Spinal cord (tissue), 10 donors: ENCODE measurements around the gene XYLT1. TPM values are rescaled to one million over a fixed set of nuclear protein-coding genes. Genes with fewer than 3 reads are reported as not detected.

Experiments
- DNase-seq, 6 donors: peaks; one replicate each; pipeline versions ENCODE4 v3.0.0 to v3.0.0-alpha.2; 2013 to 2015; ENCODE audit warnings: low spot score in 6 of 6, low read depth in 4 of 6
- H3K27ac ChIP-seq: one replicate; pipeline ENCODE4 v1.5.1; 2013; ENCODE audit warnings: low read depth, low read length, control low read depth
- H3K27me3 ChIP-seq: one replicate; pipeline ENCODE4 v1.6.1; 2013; ENCODE audit warnings: low read length; ENCODE audit not compliant: control insufficient read depth, insufficient read depth
- H3K36me3 ChIP-seq: one replicate; pipeline ENCODE4 v1.6.1; 2013; ENCODE audit warnings: low read length; ENCODE audit not compliant: control insufficient read depth, insufficient read depth
- H3K4me1 ChIP-seq: one replicate; pipeline ENCODE4 v1.6.1; 2013; ENCODE audit warnings: low read length; ENCODE audit not compliant: control insufficient read depth, insufficient read depth
- H3K4me3 ChIP-seq: one replicate; pipeline ENCODE4 v1.5.1; 2013; ENCODE audit warnings: low read depth, low read length, control low read depth
- H3K9me3 ChIP-seq: one replicate; pipeline ENCODE4 v1.6.1; 2013; ENCODE audit warnings: low read length; ENCODE audit not compliant: control insufficient read depth, insufficient read depth
- WGBS: methylation state at CpG from one replicate; pipeline ENCODE4 v1.1.5; 2013; ENCODE audit warnings: missing lambda C conversion rate; ENCODE audit not compliant: insufficient coverage; 5-methylcytosine and 5-hydroxymethylcytosine counted together
- polyA plus RNA-seq, 2 donors: library from polyadenylated mRNA; unstranded; fragments of 120-200 nt; gene quantifications; one replicate each; pipeline ENCODE4 v1.2.1, GENCODE V29; 2013; ENCODE audit not compliant: insufficient read length in 2 of 2
- total RNA-seq, 2 donors: library from RNA; depleted of rRNA in 1 of 2; stranded (reverse); fragments of 120-200 nt in 1 of 2; fragments of >200 nt in 1 of 2; gene quantifications; one replicate each; pipeline versions ENCODE4 v1.2.3 to v1.2.4, GENCODE V29; 2013 to 2014
- donor health status: healthy.

XYLT1 gene
- total and polyA plus RNA-seq, 4 donors, result 13.0 to 17.0 (median 15.2) TPM

- Histone ChIP-seq H3K27me3 (no peaks in the 10 kb centered on the region), H3K4me1 (peaks cover 10% of the 10 kb centered on the region), H3K4me3 (no peak overlapping the region), H3K27ac (no peak overlapping the region), H3K36me3 (no peaks in the 10 kb centered on the region), H3K9me3 (no peaks in the 10 kb centered on the region)
- WGBS, result no CpG with 5 or more reads among the region's 14 CpGs
- peak in 2 of 6 donors; percentile 57 to 80 for DNase-seq
Observed at GRCh38 chr16:17382949-17383863, 87.6 kb downstream of the XYLT1 start.

DNA sequence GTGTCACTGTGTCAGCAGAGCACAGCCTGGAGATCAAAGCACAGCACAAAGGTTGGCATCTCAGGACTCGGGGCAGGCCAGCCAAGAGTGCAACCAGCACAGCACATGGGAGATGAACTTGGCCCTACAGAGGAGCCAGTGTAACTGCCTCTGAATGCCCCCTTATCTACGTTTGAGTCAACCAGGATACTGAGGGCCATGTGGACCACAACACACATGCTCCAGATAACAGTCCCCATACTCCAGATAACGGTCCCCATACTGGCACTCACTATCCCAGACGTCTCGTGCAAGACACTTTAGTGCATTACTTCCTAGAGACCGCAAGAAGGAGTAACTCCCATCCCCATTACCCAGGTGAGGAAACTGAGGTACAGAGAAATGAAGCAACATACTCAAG, 88.2 kb downstream of the XYLT1 start:
- no peak for DNase-seq
- Histone ChIP-seq H3K4me1 (peaks cover 9% of the 10 kb centered on the region), H3K9me3 (no peaks in the 10 kb centered on the region), H3K27me3 (no peaks in the 10 kb centered on the region), H3K4me3 (no peak overlapping the region), H3K36me3 (no peaks in the 10 kb centered on the region), H3K27ac (no peak overlapping the region)
- WGBS, result no CpG with 5 or more reads among the region's 6 CpGs

- no peak overlapping the region for H3K4me3 ChIP-seq
- no peaks in the 10 kb centered on the region for H3K27me3 ChIP-seq
- H3K9me3 ChIP-seq, result no peaks in the 10 kb centered on the region
- peaks cover 7% of the 10 kb centered on the region for H3K4me1 ChIP-seq
- no peak for DNase-seq
- H3K27ac ChIP-seq, result no peak overlapping the region
- no CpG with 5 or more reads among the region's 1 CpG for WGBS
- H3K36me3 ChIP-seq, result no peaks in the 10 kb centered on the region
Observed at GRCh38 chr16:17381784-17382183, 89.0 kb downstream of the XYLT1 start.

- no peak for DNase-seq
- H3K4me1 ChIP-seq, result peaks cover 12% of the 10 kb centered on the region
Observed at GRCh38 chr16:17380613-17381012, 90.1 kb downstream of the XYLT1 start.

DNA sequence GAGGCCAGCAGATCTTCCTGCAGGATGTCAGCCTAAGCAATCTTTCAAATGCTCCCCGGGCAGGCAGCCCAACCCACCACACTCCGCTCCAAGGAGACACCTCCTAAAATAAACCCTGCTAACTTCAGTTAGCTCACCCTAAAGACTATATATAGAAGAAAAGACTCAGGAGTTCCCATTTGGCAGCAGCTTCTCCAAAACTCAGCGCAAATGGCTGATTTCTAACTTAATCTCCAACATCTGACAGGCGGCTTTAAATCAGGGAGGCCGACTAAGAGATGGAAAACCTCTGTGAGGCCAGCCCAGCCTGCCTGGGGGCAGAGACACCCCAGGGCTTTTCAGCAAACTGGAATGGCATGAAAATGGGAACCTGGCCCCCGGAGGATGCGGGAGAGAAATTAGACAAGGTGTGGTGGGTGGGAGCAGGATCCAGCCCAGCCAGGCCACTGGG, 91.6 kb downstream of the XYLT1 start:
- no peak overlapping the region for H3K4me3 ChIP-seq
- no peaks in the 10 kb centered on the region for H3K27me3 ChIP-seq
- no peaks in the 10 kb centered on the region for H3K36me3 ChIP-seq
- H3K27ac ChIP-seq, result peak overlapping the region; percentile 43
- 38% methylated on average over 6 of the region's 7 CpGs for WGBS
- peaks cover 15% of the 10 kb centered on the region for H3K4me1 ChIP-seq
- no peaks in the 10 kb centered on the region for H3K9me3 ChIP-seq
- peak in 2 of 6 donors; percentile 57 to 87 for DNase-seq

More at GRCh38 chr16:17380613-17381012, 90.1 kb downstream of the XYLT1 start:
- WGBS, result 86% methylated on average over 1 of the region's 3 CpGs
- Histone ChIP-seq H3K27me3 (no peaks in the 10 kb centered on the region), H3K4me3 (no peak overlapping the region), H3K36me3 (no peaks in the 10 kb centered on the region), H3K27ac (no peak overlapping the region), H3K9me3 (no peaks in the 10 kb centered on the region)

- H3K4me1 ChIP-seq, result peaks cover 15% of the 10 kb centered on the region
- no peaks in the 10 kb centered on the region for H3K36me3 ChIP-seq
- no peaks in the 10 kb centered on the region for H3K9me3 ChIP-seq
- peak in 1 of 6 donors; percentile 64 for DNase-seq
- no peak overlapping the region for H3K4me3 ChIP-seq
- peak overlapping the region; percentile 3 for H3K27ac ChIP-seq
- 55% methylated on average over 2 of the region's 11 CpGs for WGBS
- no peaks in the 10 kb centered on the region for H3K27me3 ChIP-seq
Observed at GRCh38 chr16:17377360-17378324, 93.1 kb downstream of the XYLT1 start.

- WGBS, result 70% methylated on average over 9 of the region's 17 CpGs
- no peak overlapping the region for H3K27ac ChIP-seq
Observed at GRCh38 chr16:17375461-17376304, 95.1 kb downstream of the XYLT1 start.

DNA sequence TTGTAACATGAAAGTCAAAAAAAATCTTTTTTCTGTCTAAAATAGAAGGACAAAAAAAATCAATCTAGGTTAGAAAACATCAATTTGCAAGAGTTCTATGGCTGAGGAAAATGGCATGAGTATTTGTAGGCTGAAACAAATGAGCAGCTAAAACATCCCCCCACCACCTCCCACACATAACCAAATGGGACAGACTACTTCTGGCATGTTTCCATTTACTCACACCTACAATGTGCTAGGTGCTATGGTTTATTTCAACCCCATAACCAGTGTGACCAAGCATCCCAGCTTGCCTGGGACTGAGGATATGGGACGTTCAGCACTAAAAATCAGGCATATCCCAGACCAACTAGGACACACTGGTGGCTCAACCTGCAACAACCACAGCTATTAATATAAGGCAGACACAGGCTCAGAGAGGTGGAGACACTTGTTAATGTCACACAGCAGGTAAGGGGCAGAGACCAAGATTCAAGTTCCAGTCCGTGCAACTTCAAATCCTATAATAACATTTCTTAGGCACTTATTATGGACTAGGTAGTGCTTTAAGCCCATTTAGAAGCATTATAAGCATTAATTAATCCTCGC, 96.0 kb downstream of the XYLT1 start:
- 86% methylated on average over 1 of the region's 3 CpGs for WGBS
- DNase-seq, result no peak
- peaks cover 27% of the 10 kb centered on the region for H3K4me1 ChIP-seq
- no peak overlapping the region for H3K4me3 ChIP-seq
- no peaks in the 10 kb centered on the region for H3K9me3 ChIP-seq
- H3K27me3 ChIP-seq, result no peaks in the 10 kb centered on the region
- no peaks in the 10 kb centered on the region for H3K36me3 ChIP-seq
- no peak overlapping the region for H3K27ac ChIP-seq

More at GRCh38 chr16:17375461-17376304, 95.1 kb downstream of the XYLT1 start:
- H3K4me3 ChIP-seq, result no peak overlapping the region
- no peaks in the 10 kb centered on the region for H3K9me3 ChIP-seq
- DNase-seq, result no peak
- H3K27me3 ChIP-seq, result no peaks in the 10 kb centered on the region
- no peaks in the 10 kb centered on the region for H3K36me3 ChIP-seq
- H3K4me1 ChIP-seq, result peaks cover 18% of the 10 kb centered on the region
